Activated naive CD8-positive, alpha-beta T cell (primary cell): Measurements from ENCODE around the gene SVIL.
"Not testable (repeated sequence)": the region's sequence is repeated elsewhere in the genome, so short reads cannot be mapped to it uniquely, and the experiment has no call there.

ENCODE experiments used
- H3K27ac Mint-ChIP-seq: one replicate; pipeline ENCODE4 v1.8.0; 2021; ENCODE audit warnings: mixed read lengths
- H3K27me3 Mint-ChIP-seq: one replicate; pipeline ENCODE4 v1.8.0; 2021; ENCODE audit warnings: mixed read lengths
- H3K36me3 Mint-ChIP-seq: one replicate; pipeline ENCODE4 v1.8.0; 2021; ENCODE audit warnings: mixed read lengths
- H3K4me1 Mint-ChIP-seq: one replicate; pipeline ENCODE4 v1.8.0; 2021; ENCODE audit warnings: low read depth, mixed read lengths
- H3K4me3 Mint-ChIP-seq: one replicate; pipeline ENCODE4 v1.8.0; 2021; ENCODE audit warnings: mild to moderate bottlenecking, mixed read lengths
- H3K9me3 Mint-ChIP-seq: one replicate; pipeline ENCODE4 v1.8.0; 2021; ENCODE audit warnings: low read depth, mixed read lengths

The SVIL gene

GRCh38 chr10:29608476-29609301 is 26.1 kb downstream of the SVIL start:
- H3K4me3 Mint-ChIP-seq, result no peak overlapping the region
- no peaks in the 10 kb centered on the region for H3K9me3 Mint-ChIP-seq
- H3K36me3 Mint-ChIP-seq, result peaks cover 11% of the 10 kb centered on the region
- H3K4me1 Mint-ChIP-seq, result peaks cover 2% of the 10 kb centered on the region
- no peak overlapping the region for H3K27ac Mint-ChIP-seq
- H3K27me3 Mint-ChIP-seq, result no peaks in the 10 kb centered on the region

- H3K4me1 Mint-ChIP-seq, result peaks cover 2% of the 10 kb centered on the region
- no peaks in the 10 kb centered on the region for H3K9me3 Mint-ChIP-seq
- H3K4me3 Mint-ChIP-seq, result no peak overlapping the region
- H3K27me3 Mint-ChIP-seq, result no peaks in the 10 kb centered on the region
- no peak overlapping the region for H3K27ac Mint-ChIP-seq
- H3K36me3 Mint-ChIP-seq, result peaks cover 11% of the 10 kb centered on the region
These were observed 26.7 kb downstream of the SVIL start for GRCh38 chr10:29608062-29608461.

GRCh38 chr10:29607576-29607975 is 27.2 kb downstream of the SVIL start:
- no peaks in the 10 kb centered on the region for H3K27me3 Mint-ChIP-seq
- H3K4me3 Mint-ChIP-seq, result no peak overlapping the region

GRCh38 chr10:29606693-29607092 is 28.1 kb downstream of the SVIL start:
- H3K9me3 Mint-ChIP-seq, H3K4me1 Mint-ChIP-seq, H3K27ac Mint-ChIP-seq, H3K4me3 Mint-ChIP-seq, H3K27me3 Mint-ChIP-seq: not testable (repeated sequence)
- peaks cover 11% of the 10 kb centered on the region for H3K36me3 Mint-ChIP-seq

More at GRCh38 chr10:29607576-29607975, 27.2 kb downstream of the SVIL start:
- peaks cover 2% of the 10 kb centered on the region for H3K4me1 Mint-ChIP-seq
- H3K27ac Mint-ChIP-seq, result no peak overlapping the region
- no peaks in the 10 kb centered on the region for H3K9me3 Mint-ChIP-seq
- peaks cover 11% of the 10 kb centered on the region for H3K36me3 Mint-ChIP-seq

GRCh38 chr10:29604291-29604825 is 30.4 kb downstream of the SVIL start:
- no peaks in the 10 kb centered on the region for H3K9me3 Mint-ChIP-seq
- no peak overlapping the region for H3K4me3 Mint-ChIP-seq
- no peaks in the 10 kb centered on the region for H3K27me3 Mint-ChIP-seq
- H3K36me3 Mint-ChIP-seq, result peaks cover 2% of the 10 kb centered on the region
- H3K27ac Mint-ChIP-seq, result no peak overlapping the region
- peaks cover 3% of the 10 kb centered on the region for H3K4me1 Mint-ChIP-seq

- Mint-ChIP-seq H3K9me3 (no peaks in the 10 kb centered on the region), H3K27me3 (no peaks in the 10 kb centered on the region), H3K4me1 (peaks cover 3% of the 10 kb centered on the region), H3K4me3 (no peak overlapping the region), H3K36me3 (no peaks in the 10 kb centered on the region), H3K27ac (no peak overlapping the region)
These were observed 31.4 kb downstream of the SVIL start for GRCh38 chr10:29603223-29603896.

- Mint-ChIP-seq H3K27me3 (no peaks in the 10 kb centered on the region), H3K36me3 (no peaks in the 10 kb centered on the region), H3K9me3 (no peaks in the 10 kb centered on the region), H3K4me3 (no peak overlapping the region), H3K4me1 (peaks cover 3% of the 10 kb centered on the region), H3K27ac (no peak overlapping the region)
These were observed 34.0 kb downstream of the SVIL start for GRCh38 chr10:29600821-29601220.

- H3K4me3 Mint-ChIP-seq, result no peak overlapping the region
- no peaks in the 10 kb centered on the region for H3K9me3 Mint-ChIP-seq
- no peaks in the 10 kb centered on the region for H3K36me3 Mint-ChIP-seq
- H3K4me1 Mint-ChIP-seq, result peaks cover 3% of the 10 kb centered on the region
- H3K27me3 Mint-ChIP-seq, result no peaks in the 10 kb centered on the region
- no peak overlapping the region for H3K27ac Mint-ChIP-seq
These were observed 34.7 kb downstream of the SVIL start for GRCh38 chr10:29600067-29600466.

GRCh38 chr10:29598851-29599311 is 35.9 kb downstream of the SVIL start:
- Mint-ChIP-seq H3K9me3 (no peaks in the 10 kb centered on the region), H3K27ac (no peak overlapping the region), H3K4me3 (no peak overlapping the region), H3K27me3 (no peaks in the 10 kb centered on the region), H3K36me3 (no peaks in the 10 kb centered on the region), H3K4me1 (peaks cover 3% of the 10 kb centered on the region)

GRCh38 chr10:29596826-29597225 is 37.9 kb downstream of the SVIL start:
- no peak overlapping the region for H3K4me3 Mint-ChIP-seq
- H3K9me3 Mint-ChIP-seq, result no peaks in the 10 kb centered on the region
- H3K36me3 Mint-ChIP-seq, result no peaks in the 10 kb centered on the region
- H3K27me3 Mint-ChIP-seq, result no peaks in the 10 kb centered on the region
- no peak overlapping the region for H3K27ac Mint-ChIP-seq
- H3K4me1 Mint-ChIP-seq, result peaks cover 3% of the 10 kb centered on the region

GRCh38 chr10:29596356-29596755 is 38.4 kb downstream of the SVIL start:
- Mint-ChIP-seq H3K4me3 (no peak overlapping the region), H3K36me3 (no peaks in the 10 kb centered on the region), H3K9me3 (no peaks in the 10 kb centered on the region), H3K4me1 (peaks cover 3% of the 10 kb centered on the region), H3K27ac (no peak overlapping the region), H3K27me3 (no peaks in the 10 kb centered on the region)

- H3K4me1 Mint-ChIP-seq, result peaks cover 4% of the 10 kb centered on the region
- H3K27ac Mint-ChIP-seq, result no peak overlapping the region
- H3K36me3 Mint-ChIP-seq, result no peaks in the 10 kb centered on the region
- H3K27me3 Mint-ChIP-seq, result no peaks in the 10 kb centered on the region
- no peaks in the 10 kb centered on the region for H3K9me3 Mint-ChIP-seq
- no peak overlapping the region for H3K4me3 Mint-ChIP-seq
These were observed 39.0 kb downstream of the SVIL start for GRCh38 chr10:29595636-29596225.

GRCh38 chr10:29595146-29595545 is 39.6 kb downstream of the SVIL start:
- Mint-ChIP-seq H3K27me3 (no peaks in the 10 kb centered on the region), H3K4me1 (peaks cover 7% of the 10 kb centered on the region), H3K9me3 (no peaks in the 10 kb centered on the region), H3K4me3 (no peak overlapping the region), H3K27ac (no peak overlapping the region), H3K36me3 (no peaks in the 10 kb centered on the region)

- Mint-ChIP-seq H3K36me3 (peaks cover 4% of the 10 kb centered on the region), H3K27me3 (no peaks in the 10 kb centered on the region), H3K4me3 (no peak overlapping the region), H3K4me1 (peaks cover 8% of the 10 kb centered on the region), H3K27ac (no peak overlapping the region), H3K9me3 (no peaks in the 10 kb centered on the region)
These were observed 43.2 kb downstream of the SVIL start for GRCh38 chr10:29591651-29591968.
